ENCODE data around the gene RHBG.

The RHBG gene

GRCh38 chr1:156386949-156387869 is 18.2 kb downstream of the RHBG start:
- DNase-seq (ENCODE audit: low read depth), result no peak

- DNase-seq (ENCODE audit: low read depth), result no peak
Measured at GRCh38 chr1:156387870-156388173, 18.8 kb downstream of the RHBG start.

- DNase-seq (ENCODE audit: low read depth), result no peak
Measured at GRCh38 chr1:156388174-156389137, 19.4 kb downstream of the RHBG start.

- no peak for DNase-seq (ENCODE audit: low read depth)
Measured at GRCh38 chr1:156389311-156389710, 20.3 kb downstream of the RHBG start.

- no peak for DNase-seq (ENCODE audit: low read depth)
Measured at GRCh38 chr1:156390469-156391365, 21.7 kb downstream of the RHBG start.

GRCh38 chr1:156391366-156391677 is 22.3 kb downstream of the RHBG start:
- DNase-seq (ENCODE audit: low read depth), result no peak

GRCh38 chr1:156391701-156392100 is 22.7 kb downstream of the RHBG start:
- DNase-seq (ENCODE audit: low read depth), result no peak

GRCh38 chr1:156392452-156392853 is 23.4 kb downstream of the RHBG start:
- no peak for DNase-seq (ENCODE audit: low read depth)

GRCh38 chr1:156393095-156393494 is 24.1 kb downstream of the RHBG start:
- no peak for DNase-seq (ENCODE audit: low read depth)

- DNase-seq (ENCODE audit: low read depth), result no peak
Measured at GRCh38 chr1:156394082-156394481, 25.1 kb downstream of the RHBG start.

GRCh38 chr1:156394835-156395461 is 25.9 kb downstream of the RHBG start:
- DNase-seq (ENCODE audit: low read depth), result no peak

- no peak for DNase-seq (ENCODE audit: low read depth)
Measured at GRCh38 chr1:156399355-156400125, 30.5 kb downstream of the RHBG start.

GRCh38 chr1:156400191-156400935 is 31.4 kb downstream of the RHBG start:
- DNase-seq (ENCODE audit: low read depth), result no peak

GRCh38 chr1:156401041-156401574 is 32.1 kb downstream of the RHBG start:
- DNase-seq (ENCODE audit: low read depth), result no peak

- DNase-seq (ENCODE audit: low read depth), result no peak
Measured at GRCh38 chr1:156401681-156402081, 32.7 kb downstream of the RHBG start.

GRCh38 chr1:156402331-156403020 is 33.5 kb downstream of the RHBG start:
- no peak for DNase-seq (ENCODE audit: low read depth)

GRCh38 chr1:156405670-156406069 is 36.7 kb downstream of the RHBG start:
- no peak for DNase-seq (ENCODE audit: low read depth)

- DNase-seq (ENCODE audit: low read depth), result no peak
Measured at GRCh38 chr1:156406251-156406650, 37.2 kb downstream of the RHBG start.

- DNase-seq (ENCODE audit: low read depth), result no peak
Measured at GRCh38 chr1:156407344-156407743, 38.3 kb downstream of the RHBG start.

All from activated T-cell treated with anti-CD3 and anti-CD28 coated beads for 48 hours (primary cell).